HepG2 (cell line): Measurements from ENCODE around the gene SH2D6. TPM values are rescaled to one million over a fixed set of nuclear protein-coding genes. Genes with fewer than 3 reads are reported as not detected.

Experiments used
- FOXA3 ChIP-seq: IDR thresholded peaks from 2 replicates; pipeline ENCODE4 v1.6.1; 2016; ENCODE audit warnings: missing genetic modification reagents, missing compliant biosample characterization
- FOXK2 ChIP-seq: fragments of 450-650 bp; IDR thresholded peaks from 2 replicates; pipeline ENCODE4 v1.6.1; 2016
- HNRNPH1 ChIP-seq: fragments of 200-400 bp; formaldehyde crosslinking; optimal IDR thresholded peaks from 2 replicates; pipeline ENCODE3; 2017; ENCODE audit warnings: mild to moderate bottlenecking, low read depth, low read length
- HOXA5 ChIP-seq: sonication (generic); formaldehyde crosslinking; IDR thresholded peaks from 2 replicates; pipeline ENCODE4 v1.4.0; 2020; ENCODE audit warnings: missing genetic modification reagents
- MAFK ChIP-seq, 2 experiments: IDR thresholded peaks in 1 of 2; conservative IDR thresholded peaks in 1 of 2; 2 replicates each; pipeline ENCODE4 v1.6.1; 2011; ENCODE audit warnings: improper control_type of control experiment in 2 of 2, low read length in 2 of 2
- NCOA1 ChIP-seq: sonication (generic); formaldehyde crosslinking; IDR thresholded peaks from 2 replicates; pipeline ENCODE4 v1.9.0; 2021; ENCODE audit warnings: missing genetic modification reagents
- NFRKB ChIP-seq: fragments of 450-650 bp; IDR thresholded peaks from 2 replicates; pipeline ENCODE4 v1.6.1; 2017
- PHF8 ChIP-seq: sonication (generic); formaldehyde crosslinking; IDR thresholded peaks from 2 replicates; pipeline ENCODE4 v1.5.0; 2020; ENCODE audit warnings: missing genetic modification reagents
- PITX1 ChIP-seq: sonication (generic); formaldehyde crosslinking; IDR thresholded peaks from 2 replicates; pipeline ENCODE4 v1.5.1; 2020; ENCODE audit warnings: mild to moderate bottlenecking, missing genetic modification reagents
- POLR2AphosphoS5 ChIP-seq: IDR thresholded peaks from 2 replicates; pipeline ENCODE4 v1.6.1; 2012; ENCODE audit warnings: low read depth, low read length
- RFX3 ChIP-seq: IDR thresholded peaks from 2 replicates; pipeline ENCODE4 v1.6.1; 2016; ENCODE audit warnings: missing biosample characterization, missing genetic modification reagents
- U2AF2 ChIP-seq: fragments of 200-400 bp; formaldehyde crosslinking; IDR thresholded peaks from 2 replicates; pipeline ENCODE4 v1.6.1; 2017; ENCODE audit warnings: low read depth, mild to moderate bottlenecking, low read length
- ZFX ChIP-seq: sonication (generic); formaldehyde crosslinking; IDR thresholded peaks from 2 replicates; pipeline ENCODE4 v1.4.0; 2020; ENCODE audit warnings: mild to moderate bottlenecking, low read depth, missing genetic modification reagents, moderate library complexity
- ZIK1 ChIP-seq: sonication (generic); formaldehyde crosslinking; IDR thresholded peaks from 2 replicates; pipeline ENCODE4 v1.5.0; 2020; ENCODE audit warnings: mild to moderate bottlenecking, low read depth, missing genetic modification reagents, borderline replicate concordance
- ZNF121 ChIP-seq: sonication (generic); formaldehyde crosslinking; IDR thresholded peaks from 2 replicates; pipeline ENCODE4 v1.5.0; 2020; ENCODE audit warnings: mild to moderate bottlenecking, missing genetic modification reagents
- ZNF367 ChIP-seq: sonication (generic); formaldehyde crosslinking; IDR thresholded peaks from 2 replicates; pipeline ENCODE4 v1.4.0; 2020; ENCODE audit warnings: missing genetic modification reagents, borderline replicate concordance
- ZNF557 ChIP-seq: sonication (generic); formaldehyde crosslinking; IDR thresholded peaks from 2 replicates; pipeline ENCODE4 v1.4.0; 2020; ENCODE audit warnings: missing genetic modification reagents
- ZNF562 ChIP-seq: sonication (generic); formaldehyde crosslinking; IDR thresholded peaks from 2 replicates; pipeline ENCODE4 v1.8.0; 2022; ENCODE audit warnings: missing genetic modification reagents, borderline replicate concordance
- polyA plus RNA-seq, 8 experiments: library from polyadenylated mRNA; depleted of rRNA in 3 of 8; stranded (reverse) in 7 of 8; unstranded in 1 of 8; fragments of >200 nt; fragmentation: Illumina TruSeq in 4 of 8; extraction: Trizol in 4 of 8; gene quantifications; 2 replicates each; pipeline versions ENCODE4 v1.2.1 to v1.2.3, GENCODE V29; 2011 to 2016; ENCODE audit warnings: low read depth in 4 of 8, missing spikeins in 1 of 8, mixed read lengths in 1 of 8; ENCODE audit not compliant: insufficient read depth in 1 of 8
- total RNA-seq, 5 experiments: library from RNA; depleted of rRNA; stranded (reverse); fragments of >200 nt; fragmentation: Illumina TruSeq; extraction: Trizol; gene quantifications; 2 replicates each; pipeline ENCODE4 v1.2.3, GENCODE V29; 2016; ENCODE audit warnings: low read depth in 1 of 5
- TF ChIP-seq, protein P1 (sequence below): fragments of 450-650 bp; IDR thresholded peaks from 2 replicates; pipeline ENCODE4 v1.6.1; 2017; ENCODE audit warnings: mild to moderate bottlenecking
- TF ChIP-seq, protein P2 (sequence below): sonication (generic); formaldehyde crosslinking; IDR thresholded peaks from 2 replicates; pipeline ENCODE4 v1.4.0; 2020; ENCODE audit warnings: missing genetic modification reagents, borderline replicate concordance
- TF ChIP-seq, protein P3 (sequence below): sonication (generic); formaldehyde crosslinking; IDR thresholded peaks from 2 replicates; pipeline ENCODE4 v1.4.0; 2020; ENCODE audit warnings: missing genetic modification reagents, borderline replicate concordance
- TF ChIP-seq, protein P4 (sequence below): sonication (generic); formaldehyde crosslinking; IDR thresholded peaks from 2 replicates; pipeline ENCODE4 v1.5.0; 2020; ENCODE audit warnings: missing genetic modification reagents

SH2D6 gene
- total and polyA plus RNA-seq, 2 of the 13 experiments (the other 11 are each of a cell fraction or from before 2014, with no cell fraction given) = 0.11 to 0.26 TPM

DNA sequence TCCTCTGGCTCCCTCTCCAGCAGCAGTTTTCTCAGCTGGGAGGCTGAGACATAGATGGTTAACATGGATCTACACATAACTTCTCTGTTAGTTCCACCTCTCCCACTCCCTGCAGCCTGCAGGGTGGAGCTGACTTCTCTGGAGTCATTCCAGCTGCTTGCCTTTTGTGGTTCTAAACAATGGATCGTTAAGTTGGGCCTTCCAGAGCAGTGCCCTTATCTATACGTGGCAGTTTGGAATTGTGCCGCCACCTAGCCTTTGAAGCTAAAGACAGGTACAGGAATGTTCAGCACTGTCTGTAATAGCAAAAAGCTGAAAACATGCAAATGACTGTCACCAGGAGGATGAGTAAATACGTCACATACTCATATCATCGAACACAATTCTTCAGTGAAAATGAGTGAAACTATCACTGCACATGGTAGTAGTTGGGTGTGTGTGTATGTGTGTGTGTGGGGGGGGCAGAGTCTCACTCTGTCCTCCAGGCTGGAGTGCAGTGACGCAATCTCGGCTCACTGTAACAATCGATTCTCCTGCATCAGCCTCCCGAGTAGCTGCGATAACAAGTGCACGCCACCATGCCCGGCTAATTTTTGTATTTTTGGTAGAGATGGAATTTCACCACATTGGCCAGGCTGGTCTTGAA is 50.3 kb downstream of the SH2D6 start (continued):
- no peak for TF ChIP-seq MAFK (conservative IDR thresholded peaks at IDR 0.05 in 1 of 2, IDR thresholded peaks at IDR 0.05 in 1 of 2; ENCODE audit: low read length in 2 of 2)
- peak; percentile 72 for TF ChIP-seq FOXA3
- TF ChIP-seq PHF8 (CRISPR knock-in tag) = 0 out of 2 replicates have a peak, but pooled peaks have one; percentile 15
- no peak for TF ChIP-seq ZNF562 (CRISPR knock-in tag)
- TF ChIP-seq, protein P1, sequence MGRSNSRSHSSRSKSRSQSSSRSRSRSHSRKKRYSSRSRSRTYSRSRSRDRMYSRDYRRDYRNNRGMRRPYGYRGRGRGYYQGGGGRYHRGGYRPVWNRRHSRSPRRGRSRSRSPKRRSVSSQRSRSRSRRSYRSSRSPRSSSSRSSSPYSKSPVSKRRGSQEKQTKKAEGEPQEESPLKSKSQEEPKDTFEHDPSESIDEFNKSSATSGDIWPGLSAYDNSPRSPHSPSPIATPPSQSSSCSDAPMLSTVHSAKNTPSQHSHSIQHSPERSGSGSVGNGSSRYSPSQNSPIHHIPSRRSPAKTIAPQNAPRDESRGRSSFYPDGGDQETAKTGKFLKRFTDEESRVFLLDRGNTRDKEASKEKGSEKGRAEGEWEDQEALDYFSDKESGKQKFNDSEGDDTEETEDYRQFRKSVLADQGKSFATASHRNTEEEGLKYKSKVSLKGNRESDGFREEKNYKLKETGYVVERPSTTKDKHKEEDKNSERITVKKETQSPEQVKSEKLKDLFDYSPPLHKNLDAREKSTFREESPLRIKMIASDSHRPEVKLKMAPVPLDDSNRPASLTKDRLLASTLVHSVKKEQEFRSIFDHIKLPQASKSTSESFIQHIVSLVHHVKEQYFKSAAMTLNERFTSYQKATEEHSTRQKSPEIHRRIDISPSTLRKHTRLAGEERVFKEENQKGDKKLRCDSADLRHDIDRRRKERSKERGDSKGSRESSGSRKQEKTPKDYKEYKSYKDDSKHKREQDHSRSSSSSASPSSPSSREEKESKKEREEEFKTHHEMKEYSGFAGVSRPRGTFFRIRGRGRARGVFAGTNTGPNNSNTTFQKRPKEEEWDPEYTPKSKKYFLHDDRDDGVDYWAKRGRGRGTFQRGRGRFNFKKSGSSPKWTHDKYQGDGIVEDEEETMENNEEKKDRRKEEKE = no peak
- no peak for TF ChIP-seq ZIK1
- TF ChIP-seq ZFX (CRISPR knock-in tag) = peak; percentile 80
- no peak for TF ChIP-seq HNRNPH1
- TF ChIP-seq FOXK2 = no peak
- TF ChIP-seq, protein P2, sequence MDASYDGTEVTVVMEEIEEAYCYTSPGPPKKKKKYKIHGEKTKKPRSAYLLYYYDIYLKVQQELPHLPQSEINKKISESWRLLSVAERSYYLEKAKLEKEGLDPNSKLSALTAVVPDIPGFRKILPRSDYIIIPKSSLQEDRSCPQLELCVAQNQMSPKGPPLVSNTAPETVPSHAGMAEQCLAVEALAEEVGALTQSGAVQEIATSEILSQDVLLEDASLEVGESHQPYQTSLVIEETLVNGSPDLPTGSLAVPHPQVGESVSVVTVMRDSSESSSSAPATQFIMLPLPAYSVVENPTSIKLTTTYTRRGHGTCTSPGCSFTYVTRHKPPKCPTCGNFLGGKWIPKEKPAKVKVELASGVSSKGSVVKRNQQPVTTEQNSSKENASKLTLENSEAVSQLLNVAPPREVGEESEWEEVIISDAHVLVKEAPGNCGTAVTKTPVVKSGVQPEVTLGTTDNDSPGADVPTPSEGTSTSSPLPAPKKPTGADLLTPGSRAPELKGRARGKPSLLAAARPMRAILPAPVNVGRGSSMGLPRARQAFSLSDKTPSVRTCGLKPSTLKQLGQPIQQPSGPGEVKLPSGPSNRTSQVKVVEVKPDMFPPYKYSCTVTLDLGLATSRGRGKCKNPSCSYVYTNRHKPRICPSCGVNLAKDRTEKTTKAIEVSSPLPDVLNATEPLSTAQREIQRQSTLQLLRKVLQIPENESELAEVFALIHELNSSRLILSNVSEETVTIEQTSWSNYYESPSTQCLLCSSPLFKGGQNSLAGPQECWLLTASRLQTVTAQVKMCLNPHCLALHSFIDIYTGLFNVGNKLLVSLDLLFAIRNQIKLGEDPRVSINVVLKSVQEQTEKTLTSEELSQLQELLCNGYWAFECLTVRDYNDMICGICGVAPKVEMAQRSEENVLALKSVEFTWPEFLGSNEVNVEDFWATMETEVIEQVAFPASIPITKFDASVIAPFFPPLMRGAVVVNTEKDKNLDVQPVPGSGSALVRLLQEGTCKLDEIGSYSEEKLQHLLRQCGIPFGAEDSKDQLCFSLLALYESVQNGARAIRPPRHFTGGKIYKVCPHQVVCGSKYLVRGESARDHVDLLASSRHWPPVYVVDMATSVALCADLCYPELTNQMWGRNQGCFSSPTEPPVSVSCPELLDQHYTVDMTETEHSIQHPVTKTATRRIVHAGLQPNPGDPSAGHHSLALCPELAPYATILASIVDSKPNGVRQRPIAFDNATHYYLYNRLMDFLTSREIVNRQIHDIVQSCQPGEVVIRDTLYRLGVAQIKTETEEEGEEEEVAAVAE (CRISPR knock-in tag) = no peak; the same call in 1 of the 2 replicates
- no peak for TF ChIP-seq ZNF557 (CRISPR knock-in tag)
- TF ChIP-seq NCOA1 (CRISPR knock-in tag) = peak; percentile 48; the same call in 1 of the 2 replicates
- 0 out of 2 replicates have a peak, but pooled peaks have one; percentile 27 for TF ChIP-seq HOXA5 (CRISPR knock-in tag)
- no peak for TF ChIP-seq NFRKB
- TF ChIP-seq RFX3 (CRISPR knock-in tag) = no peak
- TF ChIP-seq PITX1 = peak; percentile 58; the same call in 1 of the 2 replicates
- peak; percentile 73 for TF ChIP-seq ZNF121 (CRISPR knock-in tag)
- TF ChIP-seq, protein P3, sequence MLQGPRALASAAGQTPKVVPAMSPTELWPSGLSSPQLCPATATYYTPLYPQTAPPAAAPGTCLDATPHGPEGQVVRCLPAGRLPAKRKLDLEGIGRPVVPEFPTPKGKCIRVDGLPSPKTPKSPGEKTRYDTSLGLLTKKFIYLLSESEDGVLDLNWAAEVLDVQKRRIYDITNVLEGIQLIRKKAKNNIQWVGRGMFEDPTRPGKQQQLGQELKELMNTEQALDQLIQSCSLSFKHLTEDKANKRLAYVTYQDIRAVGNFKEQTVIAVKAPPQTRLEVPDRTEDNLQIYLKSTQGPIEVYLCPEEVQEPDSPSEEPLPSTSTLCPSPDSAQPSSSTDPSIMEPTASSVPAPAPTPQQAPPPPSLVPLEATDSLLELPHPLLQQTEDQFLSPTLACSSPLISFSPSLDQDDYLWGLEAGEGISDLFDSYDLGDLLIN = no peak
- no peak for TF ChIP-seq ZNF367 (CRISPR knock-in tag)
- TF ChIP-seq POLR2AphosphoS5 = no peak
- TF ChIP-seq, protein P4, sequence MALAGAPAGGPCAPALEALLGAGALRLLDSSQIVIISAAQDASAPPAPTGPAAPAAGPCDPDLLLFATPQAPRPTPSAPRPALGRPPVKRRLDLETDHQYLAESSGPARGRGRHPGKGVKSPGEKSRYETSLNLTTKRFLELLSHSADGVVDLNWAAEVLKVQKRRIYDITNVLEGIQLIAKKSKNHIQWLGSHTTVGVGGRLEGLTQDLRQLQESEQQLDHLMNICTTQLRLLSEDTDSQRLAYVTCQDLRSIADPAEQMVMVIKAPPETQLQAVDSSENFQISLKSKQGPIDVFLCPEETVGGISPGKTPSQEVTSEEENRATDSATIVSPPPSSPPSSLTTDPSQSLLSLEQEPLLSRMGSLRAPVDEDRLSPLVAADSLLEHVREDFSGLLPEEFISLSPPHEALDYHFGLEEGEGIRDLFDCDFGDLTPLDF (CRISPR knock-in tag) = no peak
- TF ChIP-seq U2AF2 = no peak
